Activated naive CD4-positive, alpha-beta T cell treated with anti-CD3 and anti-CD28 coated beads for 36 hours (primary cell): ENCODE data around the gene ZNF175. TPM values are rescaled to one million over a fixed set of nuclear protein-coding genes. Genes with fewer than 3 reads are reported as not detected.

ENCODE experiments used
- CTCF ChIA-PET: fragments of 350-600 bp; sonication (Branson Sonifier 250); formaldehyde crosslinking; loops from one replicate; lab custom pipeline; 2021; ENCODE audit warnings: antibody characterized with exemption; lab: Charles Lee
- DNase-seq: peaks from one replicate; pipeline ENCODE4 v3.0.0-alpha.2; 2020
- H3K27ac Mint-ChIP-seq: one replicate; pipeline ENCODE4 v1.8.0; 2021; ENCODE audit warnings: mild to moderate bottlenecking, mixed read lengths
- H3K27me3 Mint-ChIP-seq: one replicate; pipeline ENCODE4 v1.8.0; 2021; ENCODE audit warnings: low read depth, mixed read lengths
- H3K36me3 Mint-ChIP-seq: one replicate; pipeline ENCODE4 v1.8.0; 2021; ENCODE audit warnings: low read depth, mixed read lengths
- H3K4me1 Mint-ChIP-seq: one replicate; pipeline ENCODE4 v1.8.0; 2021; ENCODE audit warnings: low read depth, mixed read lengths
- H3K4me3 Mint-ChIP-seq: one replicate; pipeline ENCODE4 v1.8.0; 2021; ENCODE audit warnings: mild to moderate bottlenecking, moderate library complexity, mixed read lengths
- H3K9me3 Mint-ChIP-seq: one replicate; pipeline ENCODE4 v1.8.0; 2021; ENCODE audit warnings: mixed read lengths
- intact Hi-C: fragments of 100-400 bp; cut with micrococcal nuclease; formaldehyde crosslinking; loops from one replicate; pipeline ENCODE4 v1.15.1; 2023
- total RNA-seq, 2 experiments: library from RNA; stranded (reverse); gene quantifications; one replicate each; pipeline ENCODE4 v1.2.3, GENCODE V29; 2021

ZNF175 gene
- total RNA-seq, 2 experiments from 2014 or later: 6.5 to 7.9 TPM

DNA sequence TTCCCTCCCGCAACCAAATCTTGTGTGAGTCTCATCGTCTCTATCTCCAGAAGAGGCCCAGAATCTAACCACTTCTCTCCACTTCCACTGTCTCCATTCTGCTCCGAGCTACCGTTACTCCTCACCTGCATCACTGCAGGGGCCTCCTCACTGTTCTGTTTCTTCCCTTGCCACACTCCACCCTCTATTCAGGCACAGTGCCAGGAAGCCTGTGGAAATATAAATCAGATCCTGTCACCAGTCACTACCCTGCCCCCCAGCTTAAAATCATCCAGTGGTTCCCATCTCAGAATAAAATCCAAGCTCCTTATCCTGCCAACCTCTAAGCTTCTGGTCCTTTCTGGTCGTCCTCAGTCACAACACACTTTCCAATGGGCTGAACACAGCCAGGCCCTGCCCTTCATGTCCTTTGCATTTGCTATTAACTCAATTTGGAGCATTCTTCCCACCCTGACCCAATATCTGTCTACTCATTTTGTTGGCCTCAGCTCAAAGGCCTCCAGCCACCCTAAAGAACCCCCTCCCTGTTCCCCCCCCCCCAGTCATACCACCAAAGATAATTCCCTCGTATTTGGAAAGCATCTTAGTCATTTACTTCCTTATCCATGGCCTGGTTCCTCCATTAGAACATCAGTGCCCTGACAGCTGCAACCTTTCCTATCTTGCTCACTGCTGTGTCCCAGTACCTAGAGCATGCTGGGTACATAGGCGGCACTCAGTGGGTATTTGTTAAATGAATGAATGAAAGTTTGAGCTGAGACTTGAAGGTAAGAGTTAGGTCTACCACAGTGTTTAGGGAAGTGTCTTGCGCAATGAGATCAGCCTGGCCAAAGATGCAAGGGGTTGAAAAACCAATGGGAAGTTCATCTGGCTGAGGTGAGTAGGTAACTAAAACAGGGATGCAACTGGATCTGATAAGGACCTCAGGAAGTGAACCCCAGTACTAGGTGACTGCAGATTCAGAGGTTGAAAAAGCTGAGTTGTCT lies 24.4 kb downstream of the ZNF175 start:
- Mint-ChIP-seq H3K36me3 (peaks cover 1% of the 10 kb centered on the region), H3K4me1 (peaks cover 11% of the 10 kb centered on the region), H3K27ac (no peak overlapping the region), H3K27me3 (peaks cover 8% of the 10 kb centered on the region), H3K9me3 (peaks cover 6% of the 10 kb centered on the region), H3K4me3 (peak overlapping the region; percentile 89)
- DNase-seq: no peak
- CTCF ChIA-PET: interaction anchor here (0.6 to 1.8 kb wide), 4 partner anchors 10 to 389 kb away, joined by 3 to 5 read pairs (median 3); no protein-coding TSS in a partner anchor
- intact Hi-C loops: no loop called here

- peaks cover 11% of the 10 kb centered on the region for H3K4me1 Mint-ChIP-seq
- H3K27ac Mint-ChIP-seq: no peak overlapping the region
- peaks cover 3% of the 10 kb centered on the region for H3K36me3 Mint-ChIP-seq
- DNase-seq: no peak
- H3K4me3 Mint-ChIP-seq: no peak overlapping the region
- H3K9me3 Mint-ChIP-seq: peaks cover 2% of the 10 kb centered on the region
- CTCF ChIA-PET: interaction anchor here (1.1 kb wide), 1 partner anchor 152 kb away, joined by 3 read pairs; no protein-coding TSS in a partner anchor
- peaks cover 26% of the 10 kb centered on the region for H3K27me3 Mint-ChIP-seq
- intact Hi-C loops: no loop called here
These were observed 27.3 kb downstream of the ZNF175 start for GRCh38 chr19:51598159-51598915.

DNA sequence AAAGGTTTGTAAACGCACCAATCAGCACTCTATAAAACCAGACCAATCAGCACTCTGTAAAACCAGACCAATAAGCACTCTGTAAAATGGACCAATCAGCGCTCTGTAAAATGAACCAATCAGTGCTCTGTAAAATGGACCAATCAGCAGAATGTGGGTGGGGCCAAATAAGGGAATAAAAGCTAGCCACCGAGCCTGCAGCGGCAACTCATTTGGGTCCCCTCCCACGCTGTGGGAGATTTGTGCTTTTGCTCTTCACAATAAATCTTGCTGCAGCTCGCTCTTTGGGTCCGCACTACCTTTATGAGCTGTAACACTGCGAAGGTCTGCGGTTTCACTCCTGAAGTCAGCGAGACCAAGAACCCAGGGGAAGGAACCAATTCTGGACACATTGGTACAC lies 28.0 kb downstream of the ZNF175 start:
- H3K36me3 Mint-ChIP-seq: peaks cover 3% of the 10 kb centered on the region
- H3K27ac Mint-ChIP-seq: no peak overlapping the region
- CTCF ChIA-PET: interaction anchor here (1.1 kb wide), 1 partner anchor 153 kb away, joined by 3 read pairs; no protein-coding TSS in a partner anchor
- intact Hi-C loops: no loop called here
- no peak for DNase-seq
- peaks cover 2% of the 10 kb centered on the region for H3K9me3 Mint-ChIP-seq
- H3K4me3 Mint-ChIP-seq: no peak overlapping the region
- H3K4me1 Mint-ChIP-seq: peaks cover 4% of the 10 kb centered on the region
- H3K27me3 Mint-ChIP-seq: peaks cover 26% of the 10 kb centered on the region

- peaks cover 26% of the 10 kb centered on the region for H3K27me3 Mint-ChIP-seq
- CTCF ChIA-PET: no interaction called here
- H3K27ac Mint-ChIP-seq: no peak overlapping the region
- H3K36me3 Mint-ChIP-seq: peaks cover 2% of the 10 kb centered on the region
- peaks cover 2% of the 10 kb centered on the region for H3K4me1 Mint-ChIP-seq
- DNase-seq: no peak
- peaks cover 2% of the 10 kb centered on the region for H3K9me3 Mint-ChIP-seq
- no peak overlapping the region for H3K4me3 Mint-ChIP-seq
- intact Hi-C loops: no loop called here
These were observed 30.0 kb downstream of the ZNF175 start for GRCh38 chr19:51600940-51601580.

GRCh38 chr19:51602189-51602854 lies 31.2 kb downstream of the ZNF175 start:
- Mint-ChIP-seq H3K9me3 (peaks cover 2% of the 10 kb centered on the region), H3K4me3 (no peak overlapping the region), H3K27me3 (peaks cover 31% of the 10 kb centered on the region), H3K27ac (no peak overlapping the region), H3K36me3 (peaks cover 2% of the 10 kb centered on the region), H3K4me1 (peaks cover 8% of the 10 kb centered on the region)
- intact Hi-C loops: no loop called here
- CTCF ChIA-PET: no interaction called here
- DNase-seq: no peak

DNA sequence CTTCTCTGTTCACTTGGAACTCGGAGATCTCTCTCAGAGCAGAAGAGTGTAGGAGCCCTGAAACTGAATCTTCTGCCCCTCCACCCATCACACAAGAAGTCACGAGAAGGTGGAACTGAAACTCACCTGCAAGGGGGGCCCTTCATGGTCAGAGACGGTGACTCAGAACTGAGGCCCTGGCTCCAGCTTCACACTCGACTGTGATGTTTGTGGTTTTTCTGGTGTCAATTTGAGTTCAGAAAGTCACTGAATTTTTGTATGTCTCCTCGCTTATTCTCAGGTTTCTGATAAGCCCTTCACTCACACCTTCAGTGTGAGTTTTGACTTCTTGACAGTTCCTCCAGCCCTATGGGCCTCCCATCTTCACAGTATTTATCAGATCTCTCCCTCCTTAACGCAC lies 36.0 kb downstream of the ZNF175 start:
- CTCF ChIA-PET: interaction anchor here (0.6 to 2.2 kb wide), 3 partner anchors 12 to 51 kb away, joined by 3 to 11 read pairs (median 5); no protein-coding TSS in a partner anchor
- intact Hi-C loops: no loop called here
- peaks cover 2% of the 10 kb centered on the region for H3K9me3 Mint-ChIP-seq
- DNase-seq: peak; percentile 25
- peaks cover 35% of the 10 kb centered on the region for H3K27me3 Mint-ChIP-seq
- H3K27ac Mint-ChIP-seq: no peak overlapping the region
- H3K4me3 Mint-ChIP-seq: no peak overlapping the region
- H3K36me3 Mint-ChIP-seq: peaks cover 2% of the 10 kb centered on the region
- peaks cover 9% of the 10 kb centered on the region for H3K4me1 Mint-ChIP-seq

DNA sequence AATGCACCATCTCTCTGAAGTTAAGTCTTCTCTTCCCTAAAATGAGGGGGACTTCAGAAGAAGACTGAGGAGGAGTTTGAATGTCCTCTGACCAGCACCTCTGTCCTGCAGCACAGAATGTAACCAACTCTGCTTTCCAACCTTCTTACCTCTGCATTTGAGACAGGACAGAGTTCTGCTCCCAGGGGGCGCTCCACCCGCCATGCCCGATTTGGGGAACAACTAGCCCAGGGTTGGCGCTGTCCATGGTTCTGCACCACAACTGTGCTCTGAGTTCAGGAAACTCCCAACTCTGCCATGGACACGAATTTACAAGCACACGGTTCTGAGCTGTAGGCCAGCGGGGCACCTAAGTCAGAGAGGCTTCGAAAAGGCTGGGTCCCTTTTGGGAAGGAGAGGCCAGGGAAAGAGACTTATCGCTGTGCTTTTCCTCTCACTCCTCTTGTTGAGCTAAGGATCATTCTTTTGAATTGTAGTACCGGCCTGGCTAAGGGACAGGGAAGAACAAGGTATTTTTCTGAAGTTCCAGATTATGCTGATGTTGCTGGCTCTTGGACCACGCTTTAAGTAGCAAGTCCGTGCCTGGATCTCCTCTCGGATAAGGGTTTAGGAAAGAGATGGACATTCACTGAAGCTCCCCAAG lies 37.0 kb downstream of the ZNF175 start:
- Mint-ChIP-seq H3K4me1 (peaks cover 9% of the 10 kb centered on the region), H3K27me3 (peaks cover 34% of the 10 kb centered on the region), H3K4me3 (no peak overlapping the region), H3K36me3 (peaks cover under 1% of the 10 kb centered on the region), H3K27ac (no peak overlapping the region), H3K9me3 (peaks cover 11% of the 10 kb centered on the region)
- CTCF ChIA-PET: interaction anchor here (0.6 to 0.9 kb wide), 2 partner anchors 54 to 119 kb away, joined by 3 read pairs; no protein-coding TSS in a partner anchor
- intact Hi-C loops: loop anchor here (1.0 kb wide), 1 partner anchor 55 kb away; no protein-coding TSS in a partner anchor
- DNase-seq: peak; percentile 81

DNA sequence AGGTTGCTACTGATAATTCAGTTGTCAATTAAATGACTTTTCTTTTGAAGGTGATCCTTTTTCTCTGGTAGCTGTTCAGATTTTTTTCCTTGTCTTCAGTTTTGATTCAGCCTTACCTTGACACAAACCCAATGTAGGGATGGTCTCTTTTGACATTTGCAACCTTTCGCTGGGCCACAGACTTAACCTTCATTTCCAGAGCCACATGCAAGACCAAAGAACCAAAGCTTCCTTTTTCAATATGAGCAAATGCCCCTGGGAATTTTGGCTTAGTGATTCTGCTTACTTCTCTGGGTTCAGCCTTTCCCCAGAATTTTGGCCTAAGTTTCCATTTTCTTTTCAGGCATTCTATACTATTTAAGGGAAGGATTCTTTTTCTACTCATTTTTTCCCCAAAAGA lies 39.5 kb downstream of the ZNF175 start:
- Mint-ChIP-seq H3K36me3 (peaks cover 2% of the 10 kb centered on the region), H3K4me3 (no peak overlapping the region), H3K9me3 (peaks cover 10% of the 10 kb centered on the region), H3K4me1 (peaks cover 9% of the 10 kb centered on the region), H3K27me3 (peaks cover 45% of the 10 kb centered on the region), H3K27ac (no peak overlapping the region)
- intact Hi-C loops: no loop called here
- CTCF ChIA-PET: no interaction called here
- no peak for DNase-seq

DNA sequence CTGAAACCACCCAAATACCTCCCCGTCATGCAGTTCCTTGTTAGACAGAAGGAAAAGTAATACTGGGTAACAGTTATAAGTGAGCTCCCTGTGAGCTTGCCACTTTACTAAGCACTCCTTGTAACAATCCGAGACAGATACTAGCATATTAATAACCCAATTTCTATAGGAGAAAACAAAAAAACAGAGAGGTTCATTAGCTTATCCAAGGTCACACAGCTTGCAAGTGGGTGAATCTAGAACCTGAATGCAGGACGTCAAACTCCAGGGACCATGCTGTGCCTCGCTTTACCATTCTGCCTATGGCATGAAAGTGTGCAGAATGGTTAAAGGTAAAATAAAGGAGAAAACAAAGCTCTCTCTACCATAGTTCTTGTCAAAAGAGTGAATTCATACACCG lies 43.7 kb downstream of the ZNF175 start:
- CTCF ChIA-PET: interaction anchor here (0.6 to 1.4 kb wide), 2 partner anchors 193 to 365 kb away, joined by 4 to 5 read pairs; no protein-coding TSS in a partner anchor
- Mint-ChIP-seq H3K27me3 (peaks cover 32% of the 10 kb centered on the region), H3K4me3 (no peak overlapping the region), H3K4me1 (no peaks in the 10 kb centered on the region), H3K36me3 (peaks cover 2% of the 10 kb centered on the region), H3K9me3 (peaks cover 10% of the 10 kb centered on the region), H3K27ac (no peak overlapping the region)
- DNase-seq: no peak
- intact Hi-C loops: no loop called here

- H3K36me3 Mint-ChIP-seq: peaks cover 2% of the 10 kb centered on the region
- DNase-seq: no peak
- CTCF ChIA-PET: no interaction called here
- peaks cover 32% of the 10 kb centered on the region for H3K27me3 Mint-ChIP-seq
- intact Hi-C loops: no loop called here
- no peak overlapping the region for H3K27ac Mint-ChIP-seq
- H3K4me1 Mint-ChIP-seq: no peaks in the 10 kb centered on the region
- peaks cover 10% of the 10 kb centered on the region for H3K9me3 Mint-ChIP-seq
- no peak overlapping the region for H3K4me3 Mint-ChIP-seq
These were observed 44.9 kb downstream of the ZNF175 start for GRCh38 chr19:51615991-51616390.

DNA sequence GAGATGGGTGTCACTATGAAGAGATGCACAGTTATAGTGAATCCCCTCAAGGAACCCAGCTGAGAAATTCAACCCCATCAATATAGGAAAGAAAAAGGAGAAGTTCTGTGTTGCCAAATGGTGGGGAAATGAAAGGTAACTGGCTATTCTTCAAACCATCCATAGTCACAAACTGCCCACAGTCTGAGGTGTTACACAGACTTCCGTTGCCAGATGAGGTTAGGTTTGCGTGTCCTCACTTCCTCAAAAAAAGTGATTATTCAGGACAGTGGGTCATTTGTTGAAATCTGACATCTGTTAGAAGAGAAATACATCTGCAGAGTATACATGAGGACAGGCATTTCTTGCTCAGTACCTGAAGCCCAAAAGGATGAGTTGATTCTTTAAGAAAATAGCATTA lies 50.1 kb downstream of the ZNF175 start:
- CTCF ChIA-PET: no interaction called here
- H3K9me3 Mint-ChIP-seq: no peaks in the 10 kb centered on the region

More for the DNA sequence above, 50.1 kb downstream of the ZNF175 start:
- intact Hi-C loops: no loop called here
- H3K36me3 Mint-ChIP-seq: no peaks in the 10 kb centered on the region
- DNase-seq: no peak
- no peak overlapping the region for H3K27ac Mint-ChIP-seq
- no peak overlapping the region for H3K4me3 Mint-ChIP-seq
- H3K4me1 Mint-ChIP-seq: no peaks in the 10 kb centered on the region
- H3K27me3 Mint-ChIP-seq: peaks cover 14% of the 10 kb centered on the region
